Uterus (tissue), 4 donors: ENCODE measurements around the gene SPOCK1. TPM values are rescaled to one million over a fixed set of nuclear protein-coding genes. Genes with fewer than 3 reads are reported as not detected.

Source experiments
- DNase-seq, 2 donors: peaks; one replicate each; pipeline ENCODE4 v3.0.0-alpha.2; 2019 to 2020
- H3K27ac ChIP-seq, 2 donors: fragments of 200-600 bp; sonication (generic); 1 replicate in 1 of 2; 2 replicates in 1 of 2; pipeline ENCODE4 v1.5.1; 2016 to 2018
- H3K27me3 ChIP-seq, 2 donors: fragments of 200-600 bp; sonication (generic); one replicate each; pipeline ENCODE4 v1.5.1; 2018 to 2019; ENCODE audit warnings: control low read depth in 1 of 2
- H3K36me3 ChIP-seq, 2 donors: fragments of 200-600 bp; sonication (generic); one replicate each; pipeline ENCODE4 v1.5.1; 2019; ENCODE audit warnings: control low read depth in 1 of 2
- H3K4me1 ChIP-seq, 2 donors: fragments of 200-600 bp; sonication (generic); one replicate each; pipeline ENCODE4 v1.5.1; 2018 to 2019; ENCODE audit warnings: control low read depth in 1 of 2
- H3K4me3 ChIP-seq, 2 donors: fragments of 200-600 bp; sonication (generic); 1 replicate in 1 of 2; 2 replicates in 1 of 2; pipeline ENCODE4 v1.5.1; 2018 to 2019; ENCODE audit warnings: mild to moderate bottlenecking in 1 of 2
- H3K9me3 ChIP-seq, 2 donors: fragments of 200-600 bp; sonication (generic); one replicate each; pipeline ENCODE4 v1.5.1; 2019; ENCODE audit warnings: control low read depth in 1 of 2
- CTCF ChIP-seq, 4 experiments: fragments of 200-600 bp in 2 of 4; fragments of 450-650 bp in 2 of 4; sonication (generic) in 2 of 4; IDR thresholded peaks; one replicate each; pipeline ENCODE4 v1.5.1; 2016 to 2019; ENCODE audit warnings: antibody characterized with exemption in 4 of 4, mild to moderate bottlenecking in 2 of 4, moderate library complexity in 1 of 4
- POLR2A ChIP-seq, 2 donors: fragments of 450-650 bp; IDR thresholded peaks; one replicate each; pipeline ENCODE4 v1.6.1; 2016; ENCODE audit warnings: antibody characterized with exemption in 2 of 2, mild to moderate bottlenecking in 1 of 2, moderate library complexity in 1 of 2
- intact Hi-C: fragments of 100-400 bp; cut with DNase I; formaldehyde crosslinking; loops from one replicate; pipeline ENCODE4 v1.15.1; 2023; ENCODE audit warnings: low total_unique reads
- total RNA-seq, 4 donors: library from RNA; depleted of rRNA in 3 of 4; stranded (reverse); fragments of >200 nt in 3 of 4; gene quantifications; one replicate each; pipeline versions ENCODE4 v1.1.0 to v1.2.4, GENCODE V29; 2014 to 2023
- donor health status: DM: yes; HTN: yes; CAD: no.

SPOCK1 gene
- total RNA-seq, 4 donors from 2014 or later: 31.8 to 131 (median 45.1) TPM

GRCh38 chr5:137329586-137330296 is 169.4 kb downstream of the SPOCK1 start:
- Histone ChIP-seq H3K36me3 (no peaks in the 10 kb centered on the region), H3K9me3 (no peaks in the 10 kb centered on the region), H3K27ac (no peak overlapping the region), H3K27me3 (no peaks in the 10 kb centered on the region), H3K4me1 (no peaks in the 10 kb centered on the region), H3K4me3 (no peak overlapping the region)
- intact Hi-C loops: no loop called here
- TF ChIP-seq POLR2A (IDR thresholded peaks at IDR 0.05): no peak
- no peak for TF ChIP-seq CTCF (IDR thresholded peaks at IDR 0.05)
- DNase-seq: no peak

DNA sequence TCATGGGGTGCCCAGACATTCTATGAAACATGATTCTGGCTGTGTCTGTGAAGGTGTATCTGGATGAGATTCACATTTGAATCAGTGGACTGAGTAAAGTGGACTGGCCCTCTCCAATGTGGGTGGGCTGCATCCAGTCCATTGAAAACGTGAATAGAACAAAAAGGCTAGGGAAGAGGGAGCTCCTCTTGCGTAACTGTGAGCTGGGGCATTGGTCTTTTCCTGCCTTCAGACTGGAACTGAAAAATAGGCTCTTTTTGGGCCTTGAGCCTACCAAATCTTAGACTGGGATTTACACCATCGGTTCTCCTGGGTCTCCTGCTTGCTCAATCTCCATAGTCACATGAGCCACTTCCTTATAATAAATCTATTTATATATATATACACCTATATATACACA is 170.1 kb downstream of the SPOCK1 start:
- no peak for TF ChIP-seq POLR2A (IDR thresholded peaks at IDR 0.05)
- TF ChIP-seq CTCF (IDR thresholded peaks at IDR 0.05): no peak
- Histone ChIP-seq H3K4me3 (no peak overlapping the region), H3K4me1 (no peaks in the 10 kb centered on the region), H3K27me3 (no peaks in the 10 kb centered on the region), H3K9me3 (no peaks in the 10 kb centered on the region), H3K36me3 (no peaks in the 10 kb centered on the region), H3K27ac (no peak overlapping the region)
- DNase-seq: no peak
- intact Hi-C loops: no loop called here

DNA sequence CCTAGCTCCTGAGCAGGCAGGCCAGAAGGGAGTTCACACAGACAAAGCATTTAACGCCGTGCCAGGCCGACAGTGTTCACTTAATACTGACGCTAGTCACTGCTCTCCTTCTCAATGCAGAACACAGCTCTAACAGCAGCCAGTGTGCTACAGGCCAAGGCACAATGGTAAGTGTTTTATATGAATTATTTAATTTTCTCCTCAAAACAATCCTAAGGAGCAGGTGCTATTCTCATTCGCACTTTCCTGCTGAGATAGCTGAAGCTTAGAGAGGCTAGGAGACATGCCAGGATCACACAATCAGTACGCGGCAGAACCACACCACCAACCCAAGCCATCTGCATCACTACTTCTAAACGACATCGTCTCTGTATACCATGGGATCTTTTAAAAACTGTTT is 170.7 kb downstream of the SPOCK1 start:
- H3K27ac ChIP-seq: no peak overlapping the region
- TF ChIP-seq CTCF (IDR thresholded peaks at IDR 0.05): no peak
- no peak for TF ChIP-seq POLR2A (IDR thresholded peaks at IDR 0.05)
- intact Hi-C loops: no loop called here
- no peak for DNase-seq
- no peaks in the 10 kb centered on the region for H3K36me3 ChIP-seq
- H3K4me3 ChIP-seq: no peak overlapping the region
- no peaks in the 10 kb centered on the region for H3K27me3 ChIP-seq
- no peaks in the 10 kb centered on the region for H3K9me3 ChIP-seq
- no peaks in the 10 kb centered on the region for H3K4me1 ChIP-seq

DNA sequence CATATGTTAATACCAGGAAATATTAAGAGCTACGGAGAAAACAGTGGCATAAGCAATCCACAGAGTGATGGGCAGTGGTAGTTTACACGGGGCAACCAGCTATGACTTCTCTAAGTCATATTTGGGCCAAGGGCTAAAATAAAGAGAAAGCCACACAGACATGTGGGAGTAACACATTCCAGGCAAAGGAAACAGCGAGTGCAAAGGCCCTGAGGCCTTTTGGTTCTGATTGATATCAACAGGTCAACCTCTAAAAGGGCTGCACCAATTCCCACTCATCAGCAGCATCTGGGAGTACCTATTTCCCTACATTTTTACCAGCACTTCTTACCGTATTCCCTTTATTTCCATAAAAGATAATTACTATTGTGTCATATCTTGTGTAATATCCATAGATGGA is 173.4 kb downstream of the SPOCK1 start:
- Histone ChIP-seq H3K27me3 (no peaks in the 10 kb centered on the region), H3K4me1 (no peaks in the 10 kb centered on the region), H3K36me3 (no peaks in the 10 kb centered on the region), H3K27ac (no peak overlapping the region), H3K4me3 (no peak overlapping the region), H3K9me3 (no peaks in the 10 kb centered on the region)
- no peak for DNase-seq
- intact Hi-C loops: no loop called here
- no peak for TF ChIP-seq POLR2A (IDR thresholded peaks at IDR 0.05)
- no peak for TF ChIP-seq CTCF (IDR thresholded peaks at IDR 0.05)

GRCh38 chr5:137320056-137321045 is 178.8 kb downstream of the SPOCK1 start:
- Histone ChIP-seq H3K27me3 (no peaks in the 10 kb centered on the region), H3K4me1 (no peaks in the 10 kb centered on the region), H3K36me3 (no peaks in the 10 kb centered on the region), H3K4me3 (no peak overlapping the region), H3K9me3 (no peaks in the 10 kb centered on the region), H3K27ac (no peak overlapping the region)
- peak; percentile 42 to 84 (median 61) for TF ChIP-seq CTCF (IDR thresholded peaks at IDR 0.05)
- no peak for TF ChIP-seq POLR2A (IDR thresholded peaks at IDR 0.05)
- peak in 1 of 2 donors; percentile 19 for DNase-seq
- intact Hi-C loops: no loop called here
